ENCODE results near the gene FOXA2.
"Not testable (repeated sequence)": the region's sequence is repeated elsewhere in the genome, so short reads cannot be mapped to it uniquely, and the experiment has no call there.

The FOXA2 gene

DNA sequence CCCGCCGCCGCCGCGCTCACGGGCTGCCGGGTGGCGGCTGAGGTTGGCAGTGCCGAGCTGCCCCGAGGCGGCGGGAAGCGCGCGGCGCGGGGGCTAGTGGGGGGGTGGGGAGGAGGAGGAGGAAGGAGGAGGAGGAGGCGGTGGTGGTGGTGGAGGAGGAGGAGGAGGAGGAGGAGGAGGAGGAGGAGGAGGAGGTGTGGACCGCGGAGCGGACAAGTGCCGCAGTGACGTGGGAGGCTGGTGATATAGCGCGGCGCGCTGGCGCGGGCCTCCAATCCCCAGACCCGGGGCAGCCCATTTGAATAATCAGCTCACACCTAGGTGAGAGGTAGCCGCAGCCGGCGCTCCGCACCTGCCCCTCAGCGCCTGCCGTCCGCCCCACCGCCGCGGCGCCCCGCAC lies at the start of gene FOXA2:
FOXA2 (minus strand) TSS at position 51 of the 400 bp plus-strand sequence. CDS start 294 bp downstream, outside the sequence.
- DNase-seq (ENCODE audit: low read depth), result no peak

DNA sequence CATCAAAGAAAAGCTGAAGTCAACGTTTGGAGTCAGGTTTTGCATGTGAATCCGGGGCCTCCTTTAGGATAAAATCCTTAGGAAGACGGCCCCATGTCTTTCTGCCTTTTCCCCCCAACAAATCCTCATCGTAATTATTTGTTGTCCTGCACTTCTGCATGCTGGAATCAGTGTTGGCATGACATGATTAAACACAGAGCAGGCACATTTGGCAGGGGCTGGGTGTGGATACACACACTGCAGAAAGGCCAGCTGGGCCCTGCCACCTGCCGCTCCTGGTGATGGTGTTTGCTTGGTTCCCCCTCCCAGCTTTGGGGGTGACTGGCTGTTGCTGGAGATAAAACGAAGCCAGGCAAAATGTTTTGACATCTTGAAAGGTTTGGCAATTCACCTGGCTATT lies 46.3 kb upstream of the FOXA2 start:
- DNase-seq (ENCODE audit: low read depth), result no peak

DNA sequence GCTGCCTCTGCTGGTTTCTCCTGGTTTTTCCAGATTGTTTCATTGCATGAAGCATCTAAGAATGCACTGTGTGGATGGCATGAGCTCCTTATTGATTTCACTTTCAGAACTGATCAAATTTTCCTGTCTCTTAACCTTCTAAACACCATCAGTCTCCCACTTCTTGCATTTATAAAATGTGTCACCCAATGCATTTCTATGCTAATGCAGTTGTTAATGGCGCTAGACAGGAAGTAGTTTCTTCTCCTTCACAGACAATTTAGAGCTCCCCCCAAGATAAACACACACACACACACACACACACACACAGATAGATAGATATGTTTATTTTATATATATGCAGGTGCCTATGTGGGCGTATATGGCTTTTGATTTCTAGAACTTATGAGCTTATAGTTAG lies 45.6 kb upstream of the FOXA2 start:
- no peak for DNase-seq (ENCODE audit: low read depth)

DNA sequence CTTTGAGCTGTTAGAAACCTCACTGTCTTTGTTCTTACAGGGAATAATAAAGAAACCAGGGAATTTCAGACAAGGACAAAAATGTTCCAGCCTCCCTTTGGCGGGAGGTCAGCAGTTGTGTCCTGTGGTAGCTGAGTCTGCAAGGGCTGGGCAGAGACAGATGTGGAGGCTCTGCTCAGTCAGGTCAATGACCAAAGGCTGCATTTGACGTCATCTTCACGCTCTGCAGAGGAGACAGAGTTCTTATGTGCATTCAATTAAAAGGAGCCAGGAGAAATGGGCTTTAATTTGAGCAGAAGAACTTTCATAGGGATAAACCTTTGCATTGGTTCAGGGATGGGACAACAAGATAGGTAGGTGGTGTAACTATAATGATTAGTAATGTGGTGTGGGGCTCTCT lies 45.1 kb upstream of the FOXA2 start:
- DNase-seq (ENCODE audit: low read depth), result no peak

DNA sequence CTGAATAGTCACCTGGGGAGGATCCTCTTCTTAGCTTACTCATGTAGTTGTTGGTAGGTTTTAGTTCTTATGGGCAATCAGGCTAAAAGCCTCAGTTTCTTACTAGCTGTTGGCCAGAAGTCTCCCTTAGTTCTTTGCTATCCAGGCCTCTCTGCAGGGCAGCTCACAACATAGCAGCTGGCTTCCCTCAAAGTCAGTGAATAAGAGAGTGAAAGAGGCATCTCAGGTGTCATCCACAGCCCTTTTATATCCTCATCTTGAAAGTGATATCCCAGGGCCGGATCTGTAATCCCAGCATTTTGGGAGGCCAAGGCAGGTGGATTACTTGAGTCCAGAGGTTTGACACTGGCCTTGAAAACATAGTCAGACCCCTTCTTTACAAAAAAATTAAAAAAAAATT lies 42.1 kb upstream of the FOXA2 start:
- no peak for DNase-seq (ENCODE audit: low read depth)

DNA sequence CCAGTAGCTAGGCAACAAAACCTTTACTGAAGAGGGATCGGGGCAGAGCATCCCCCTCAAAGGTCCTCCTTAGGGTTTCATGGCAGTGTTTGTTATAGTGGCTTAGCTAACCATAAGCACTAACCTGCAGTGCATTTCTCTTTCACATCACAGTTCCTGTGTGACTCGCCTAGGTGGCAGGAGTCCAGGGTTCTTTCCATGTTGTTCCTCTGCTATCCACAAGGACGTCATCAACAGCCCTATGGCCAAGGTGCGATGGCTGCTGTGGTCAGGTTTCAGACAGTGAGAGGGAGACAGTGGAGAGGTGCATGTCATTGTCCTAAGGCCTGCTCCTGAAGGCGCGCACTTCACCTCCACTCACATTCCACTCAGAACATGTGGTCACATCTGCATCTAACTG lies 38.8 kb upstream of the FOXA2 start:
- no peak for DNase-seq (ENCODE audit: low read depth)

DNA sequence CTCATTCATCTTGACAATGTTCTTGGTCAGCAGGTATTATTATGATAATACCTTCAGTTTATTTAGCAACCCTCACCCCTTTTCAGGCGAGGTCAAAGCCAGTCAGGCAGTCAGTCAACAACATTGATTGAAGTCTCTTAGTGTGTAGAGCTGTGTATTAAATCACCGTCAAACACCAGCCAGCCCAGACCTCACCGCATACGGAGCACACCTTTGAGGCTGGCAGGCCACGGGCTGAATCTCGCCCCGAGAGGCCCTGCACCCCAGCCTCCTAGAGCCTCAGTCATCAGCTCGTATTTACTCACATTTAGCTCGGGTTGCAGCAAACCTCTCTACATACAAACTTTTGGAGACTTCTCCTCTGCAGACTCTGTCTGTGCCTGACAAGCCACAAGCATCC lies 36.0 kb upstream of the FOXA2 start:
- DNase-seq (ENCODE audit: low read depth), result no peak

DNA sequence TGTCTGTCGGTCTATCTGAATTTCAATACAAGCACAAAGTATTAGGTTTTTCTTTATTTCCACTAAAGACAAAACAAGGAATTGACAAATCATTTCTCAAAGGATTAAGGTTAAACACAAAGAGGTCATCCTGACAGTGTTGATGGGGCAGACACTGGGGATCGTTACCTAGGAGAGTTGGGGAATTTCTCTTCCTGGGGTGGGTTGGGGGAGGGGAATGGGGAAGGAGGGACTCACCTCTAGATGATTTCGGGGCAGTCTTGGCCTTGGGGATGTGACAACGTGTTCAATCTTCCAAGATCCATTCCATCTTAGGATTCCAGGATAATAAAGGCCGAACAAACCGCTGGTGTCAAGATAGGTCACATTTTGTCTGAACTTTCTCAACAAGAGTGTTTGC lies 35.4 kb upstream of the FOXA2 start:
- no peak for DNase-seq (ENCODE audit: low read depth)

DNA sequence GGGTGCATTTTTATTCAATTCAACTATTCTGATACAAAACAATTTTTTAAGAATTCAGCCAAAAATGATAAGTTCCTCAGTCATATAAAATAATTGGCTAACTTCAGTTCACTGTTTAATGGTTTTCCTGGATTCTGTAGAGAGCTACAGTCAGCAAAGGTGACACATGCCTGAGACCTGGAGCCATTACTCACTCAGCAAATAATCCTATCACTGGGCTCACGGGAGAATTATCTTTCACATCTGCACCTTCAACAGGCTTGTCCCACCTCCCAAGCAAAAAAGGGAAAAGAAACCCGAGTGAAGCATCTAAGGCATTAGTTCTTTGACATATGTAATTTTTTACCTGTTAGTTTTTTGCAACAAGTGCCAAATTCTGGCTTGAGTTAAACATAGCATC lies 34.9 kb upstream of the FOXA2 start:
- DNase-seq (ENCODE audit: low read depth), result no peak

DNA sequence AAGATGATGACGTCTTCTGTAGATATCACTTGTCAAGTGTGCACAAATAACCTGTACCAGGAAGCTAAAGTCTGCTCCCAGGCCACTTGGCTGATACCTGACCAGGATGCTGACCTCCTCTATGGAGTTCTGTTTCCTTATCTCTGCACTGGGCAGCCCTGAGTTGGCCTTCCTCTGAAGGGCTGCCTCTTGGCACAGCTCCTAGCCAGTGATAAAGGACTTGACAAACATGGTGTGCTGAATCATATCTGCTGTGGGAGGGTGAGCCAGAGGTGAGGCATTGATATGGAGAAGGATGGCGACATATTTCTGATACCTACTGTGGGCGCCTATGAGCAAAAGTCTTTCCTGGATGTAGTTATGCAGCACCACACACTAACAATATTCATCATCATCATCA lies 32.8 kb upstream of the FOXA2 start:
- DNase-seq (ENCODE audit: low read depth), result no peak

DNA sequence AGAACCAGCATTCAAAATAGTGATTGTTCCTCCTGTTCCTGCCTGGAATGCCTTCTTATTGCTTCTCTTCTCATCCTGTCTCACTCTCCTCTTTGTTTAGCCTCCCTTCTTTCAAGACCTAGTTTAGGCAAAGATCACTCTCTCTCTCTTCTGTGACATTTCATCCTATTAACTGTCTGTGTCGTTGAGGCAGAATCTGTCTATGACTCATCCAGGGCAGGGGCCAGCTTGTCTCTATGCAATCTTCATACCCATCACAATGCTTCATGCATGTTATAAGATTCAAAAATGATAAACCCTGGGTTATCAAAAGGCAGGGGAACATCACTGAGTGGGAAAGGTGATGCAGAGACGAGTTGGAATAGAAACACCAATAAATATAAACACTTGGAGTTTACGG lies 32.2 kb upstream of the FOXA2 start:
- DNase-seq (ENCODE audit: low read depth), result no peak

DNA sequence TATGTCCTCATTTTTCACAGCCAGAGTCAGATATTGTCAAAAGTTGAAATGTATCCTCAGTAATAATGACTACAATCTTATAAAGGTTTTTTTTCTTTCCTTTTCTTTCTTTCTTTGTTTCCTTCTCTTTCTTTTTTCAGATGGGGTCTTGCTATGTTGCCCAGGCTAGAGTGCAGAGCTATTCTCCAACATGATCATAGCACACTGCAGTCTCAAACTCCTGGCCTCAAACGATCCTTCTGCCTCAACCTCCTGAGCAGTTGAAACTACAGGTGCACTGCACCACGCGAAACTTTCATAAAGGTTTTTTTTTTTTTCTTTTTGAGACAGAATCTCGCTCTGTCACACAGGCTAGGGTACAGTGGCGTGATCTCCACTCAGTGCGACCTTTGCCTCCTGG lies 31.1 kb upstream of the FOXA2 start:
- DNase-seq (ENCODE audit: low read depth), result no peak

DNA sequence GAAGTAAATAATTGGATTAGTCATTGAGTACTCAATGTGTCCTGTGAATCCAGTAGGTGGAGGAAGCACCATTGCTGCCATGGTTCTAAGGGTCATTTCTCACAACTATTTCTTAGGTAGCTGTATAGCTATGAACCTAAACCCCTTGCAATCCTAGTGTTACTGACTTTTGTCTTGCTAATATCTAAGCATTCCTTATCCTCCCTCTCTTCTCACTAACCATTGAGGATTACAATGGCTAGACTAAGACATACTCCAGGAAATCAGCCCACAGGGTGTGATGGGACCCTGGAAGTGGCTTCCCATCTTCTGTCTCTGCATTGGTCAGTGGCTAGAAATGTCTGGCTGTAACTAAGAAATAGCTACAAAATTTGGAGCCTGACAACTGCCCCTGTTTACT lies 27.3 kb upstream of the FOXA2 start:
- no peak for DNase-seq (ENCODE audit: low read depth)

DNA sequence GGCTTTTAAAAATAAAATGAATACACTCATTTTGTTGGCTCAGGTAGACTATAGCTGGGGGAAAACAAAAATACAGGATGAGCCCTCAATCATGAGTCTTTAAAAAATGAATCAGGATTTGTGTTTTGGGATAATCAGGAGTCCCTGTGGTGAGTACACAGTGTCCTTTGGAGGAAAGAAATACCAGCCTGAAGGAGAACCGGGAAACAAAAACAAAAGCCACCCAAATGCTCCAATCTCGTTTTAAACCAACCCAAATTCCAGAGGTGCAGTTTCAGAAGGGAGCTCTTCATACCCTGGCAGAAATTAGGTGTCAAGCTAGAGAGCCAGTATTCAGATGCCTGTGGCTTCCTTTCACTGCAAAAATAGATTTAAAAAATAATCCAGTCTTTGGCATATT lies 23.3 kb upstream of the FOXA2 start:
- no peak for DNase-seq (ENCODE audit: low read depth)

DNA sequence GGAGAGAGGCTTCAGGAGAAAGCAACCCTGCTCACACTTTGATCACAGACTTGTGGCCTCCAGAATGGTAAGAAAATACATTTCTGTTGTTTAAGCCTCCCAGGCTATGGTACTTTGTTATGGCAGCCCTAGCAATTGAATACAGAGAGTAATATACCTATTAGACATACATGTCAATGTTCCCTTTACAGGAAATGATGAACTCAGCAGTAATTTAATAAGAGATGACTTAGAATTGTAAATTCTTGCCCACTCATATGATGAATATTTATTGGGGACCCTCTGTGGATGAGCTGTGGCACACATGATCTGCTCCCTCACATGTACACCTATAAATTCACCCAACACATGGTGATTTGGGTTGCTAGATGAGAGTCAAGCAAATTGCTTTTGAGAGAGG lies 20.4 kb upstream of the FOXA2 start:
- DNase-seq (ENCODE audit: low read depth), result no peak

DNA sequence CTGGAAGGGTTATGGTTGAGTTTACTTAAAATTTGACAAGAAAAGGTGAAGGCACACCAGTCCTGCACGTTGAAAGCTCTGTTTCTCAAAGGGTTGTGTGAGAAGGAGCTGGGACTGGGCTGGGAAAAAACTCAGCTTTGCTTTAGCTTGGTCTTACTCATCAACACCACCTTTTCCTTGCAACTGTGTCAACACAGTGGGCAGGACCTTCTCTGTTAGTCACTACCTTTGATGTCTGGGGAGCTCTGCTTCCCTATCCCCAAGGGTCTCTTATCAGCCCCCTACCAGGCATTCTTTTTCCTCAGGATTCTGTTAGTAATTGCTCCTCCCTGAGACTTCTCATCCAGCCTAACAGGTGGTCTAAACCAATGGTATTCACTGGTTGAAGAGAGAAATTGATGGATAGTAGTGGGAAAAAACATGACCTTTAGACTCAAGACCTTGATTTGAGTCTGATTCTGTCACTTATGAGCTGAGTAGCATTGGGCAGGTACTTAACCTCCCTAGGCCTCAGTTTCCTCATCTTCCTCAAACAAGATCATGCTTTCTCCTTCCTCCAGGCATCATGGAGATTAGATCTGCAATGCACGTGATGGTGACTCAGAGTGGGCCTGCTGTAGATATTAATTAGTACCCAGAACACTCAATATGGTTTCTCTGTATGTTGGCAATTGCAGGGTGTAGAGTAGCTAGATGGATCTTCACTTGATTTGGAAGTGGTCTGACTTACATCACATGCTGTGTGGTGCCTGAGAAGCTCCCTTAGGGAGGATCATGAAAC lies 17.2 kb upstream of the FOXA2 start:
- DNase-seq (ENCODE audit: low read depth), result no peak

DNA sequence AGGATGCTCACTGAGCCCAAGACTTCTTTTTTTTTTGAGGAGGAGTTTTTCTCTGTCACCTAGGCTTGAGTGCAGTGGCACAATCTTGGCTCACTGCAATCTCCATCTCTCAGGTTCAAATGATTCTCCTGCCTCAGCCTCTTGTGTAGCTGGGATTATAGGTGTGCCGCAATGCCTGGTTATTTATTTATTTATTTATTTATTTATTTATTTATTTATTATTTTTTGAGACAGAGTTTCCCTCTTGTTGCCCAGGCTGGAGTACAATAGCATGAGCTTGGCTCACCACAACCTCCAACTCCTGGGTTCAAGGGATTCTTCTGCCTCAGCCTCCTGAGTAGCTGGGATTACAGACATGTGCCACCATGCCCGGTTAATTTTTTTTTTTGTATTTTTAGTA lies 14.9 kb upstream of the FOXA2 start:
- DNase-seq (ENCODE audit: low read depth), result not testable (repeated sequence)

DNA sequence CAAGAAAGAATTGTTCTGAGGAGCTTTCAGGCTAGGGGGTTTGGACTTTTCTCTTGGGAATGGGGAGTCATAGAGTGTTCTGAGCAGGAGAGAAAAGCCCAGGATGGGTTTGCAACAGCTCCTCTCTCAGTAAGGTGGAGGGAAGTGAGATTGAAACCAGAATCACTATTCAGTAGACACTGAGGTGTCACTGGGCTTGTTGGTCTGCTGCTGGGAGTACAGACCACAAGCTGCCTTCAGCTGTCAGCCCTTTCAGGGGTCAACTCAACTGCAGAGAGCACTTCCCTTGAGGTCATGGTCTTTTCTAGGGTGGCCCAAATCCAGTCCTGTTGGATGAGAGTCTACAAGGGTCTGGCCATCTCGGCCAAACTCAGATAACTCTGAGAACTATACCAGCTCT lies 12.9 kb upstream of the FOXA2 start:
- no peak for DNase-seq (ENCODE audit: low read depth)

DNA sequence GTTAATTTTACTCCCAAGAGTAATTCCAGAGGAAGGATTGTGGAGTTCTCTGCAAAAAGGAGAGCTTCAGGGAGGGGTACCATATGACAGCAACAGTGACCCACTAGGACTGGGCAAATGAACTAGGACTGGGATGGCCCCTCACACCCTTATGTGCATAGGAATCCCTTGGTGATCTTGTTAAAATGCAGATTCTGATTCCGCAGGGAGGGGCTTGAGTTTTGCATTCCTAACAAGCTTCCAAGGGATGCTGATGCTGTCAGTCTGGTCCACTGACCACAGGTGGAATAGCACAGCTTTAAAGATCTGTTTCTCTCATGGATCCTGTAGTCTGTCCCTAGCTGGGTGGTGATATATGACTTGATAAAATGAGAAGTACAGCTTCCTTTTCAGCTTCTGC lies 6.3 kb upstream of the FOXA2 start:
- DNase-seq (ENCODE audit: low read depth), result no peak

DNA sequence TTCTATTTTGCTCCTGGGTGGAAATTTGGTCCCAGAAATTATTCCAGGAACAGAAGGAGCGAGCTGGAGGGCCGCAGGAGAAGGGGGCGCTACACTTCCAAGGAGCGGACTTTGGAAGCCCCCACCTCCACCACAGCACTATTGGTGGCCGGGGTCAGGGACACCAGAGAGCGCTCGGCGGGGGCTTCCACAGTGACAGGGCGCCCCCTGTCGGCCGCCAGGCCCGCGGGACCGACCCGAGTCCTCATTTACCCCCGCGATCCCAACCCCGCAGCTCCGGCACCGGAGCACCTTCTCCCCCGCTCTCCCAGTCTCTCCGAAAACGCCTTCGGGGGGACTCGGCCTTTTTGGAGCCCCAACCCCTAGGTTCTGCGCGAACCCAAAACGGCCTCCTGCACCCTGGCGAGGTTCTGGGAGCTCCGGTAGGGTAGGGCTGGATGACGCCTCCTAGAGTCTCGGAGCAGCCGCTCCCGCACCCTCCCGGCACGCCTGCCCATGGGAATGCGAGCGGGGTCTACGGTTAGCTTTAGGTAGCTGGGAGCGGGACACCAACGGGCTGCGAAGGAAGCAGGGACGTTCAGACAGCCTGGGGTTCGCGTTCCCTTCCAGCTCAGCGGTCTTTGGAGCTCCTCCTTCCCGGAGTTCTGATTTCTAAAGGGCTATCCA lies 2.4 kb upstream of the FOXA2 start:
- no peak for DNase-seq (ENCODE audit: low read depth)

DNA sequence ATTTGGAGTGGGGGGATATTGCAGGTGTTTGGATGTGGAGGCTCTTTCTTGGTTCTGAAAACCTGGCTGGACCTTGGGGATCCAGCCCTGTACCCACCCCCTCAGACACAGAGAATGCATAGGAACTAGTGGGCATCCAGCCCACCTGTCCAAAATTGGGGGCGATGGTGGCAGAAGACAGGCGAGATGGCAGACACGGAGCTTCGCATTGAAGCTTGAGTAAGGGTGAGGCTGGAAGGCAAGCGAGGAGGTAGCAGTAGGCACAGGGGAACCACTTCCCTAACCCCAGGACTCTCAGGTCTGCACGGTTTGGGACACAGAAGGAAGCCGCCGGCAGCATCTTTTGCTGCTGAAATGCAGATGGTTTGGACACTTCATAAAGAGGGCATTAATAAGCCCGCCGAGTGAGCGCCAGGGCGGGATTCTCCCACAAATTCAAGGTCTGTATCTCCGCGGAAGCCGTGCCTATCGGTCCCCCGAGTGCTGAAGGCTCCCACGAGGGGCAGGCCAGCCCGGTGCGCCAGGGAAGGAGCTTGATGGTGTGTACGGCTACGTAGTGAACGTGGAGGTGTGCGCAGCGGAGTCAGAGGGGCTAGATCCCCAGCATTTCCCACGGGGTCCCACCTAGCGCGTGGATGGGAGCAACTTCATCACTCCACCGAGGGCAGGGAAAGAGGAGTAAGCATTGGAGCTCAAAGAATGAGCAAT lies 1.6 kb upstream of the FOXA2 start:
- no peak for DNase-seq (ENCODE audit: low read depth)

DNA sequence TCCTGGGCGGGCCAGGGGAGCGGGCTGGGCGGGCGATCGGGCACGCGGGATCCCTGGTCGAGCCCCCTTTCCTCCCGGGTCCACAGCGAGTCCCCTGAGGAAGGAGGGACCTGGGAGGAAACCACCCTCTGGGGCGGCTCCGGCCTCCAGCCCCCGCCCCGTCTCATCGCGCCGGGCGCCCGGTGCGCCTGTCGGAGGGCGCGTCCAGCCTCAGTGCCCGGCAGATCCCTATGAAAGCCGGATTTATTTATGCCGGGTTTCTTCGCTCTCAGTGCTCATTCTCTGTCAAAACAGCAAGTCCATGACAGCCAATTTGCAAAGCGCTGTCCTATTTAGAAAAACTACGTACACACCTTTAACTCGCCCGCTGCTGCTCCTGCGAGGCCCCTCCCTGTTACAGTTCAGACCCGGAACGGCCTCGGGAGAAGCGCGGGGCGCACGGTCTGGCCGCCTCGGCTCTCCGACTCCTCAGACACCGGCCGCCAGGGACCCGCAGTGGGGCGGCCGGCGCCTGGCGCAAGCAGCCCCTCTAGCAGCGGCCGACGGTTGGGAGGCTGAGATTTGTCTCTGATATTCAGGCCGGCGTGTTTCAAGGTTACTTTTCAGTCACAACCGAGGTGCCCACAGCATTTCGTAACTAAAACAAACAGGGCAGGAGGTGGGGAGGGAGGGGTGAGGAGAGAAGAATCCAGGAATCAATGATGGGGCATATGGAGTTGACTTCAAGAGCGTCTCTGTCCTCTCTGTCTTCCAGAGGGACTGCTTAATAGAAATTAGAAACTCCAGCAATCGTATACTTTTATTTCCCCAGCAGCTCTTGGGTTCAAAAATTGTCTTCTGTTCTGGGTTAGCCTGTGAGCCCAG lies 782 bp upstream of the FOXA2 start:
- no peak for DNase-seq (ENCODE audit: low read depth)

All from T-helper 22 cell (primary cell).